ENCODE data around the gene PTPN18. TPM values are rescaled to one million over a fixed set of nuclear protein-coding genes. Genes with fewer than 3 reads are reported as not detected.
"Not testable (repeated sequence)": the region's sequence is repeated elsewhere in the genome, so short reads cannot be mapped to it uniquely, and the experiment has no call there.

Gene PTPN18
- total RNA-seq, 2 donors from 2014 or later: 61.7 to 156 TPM

DNA sequence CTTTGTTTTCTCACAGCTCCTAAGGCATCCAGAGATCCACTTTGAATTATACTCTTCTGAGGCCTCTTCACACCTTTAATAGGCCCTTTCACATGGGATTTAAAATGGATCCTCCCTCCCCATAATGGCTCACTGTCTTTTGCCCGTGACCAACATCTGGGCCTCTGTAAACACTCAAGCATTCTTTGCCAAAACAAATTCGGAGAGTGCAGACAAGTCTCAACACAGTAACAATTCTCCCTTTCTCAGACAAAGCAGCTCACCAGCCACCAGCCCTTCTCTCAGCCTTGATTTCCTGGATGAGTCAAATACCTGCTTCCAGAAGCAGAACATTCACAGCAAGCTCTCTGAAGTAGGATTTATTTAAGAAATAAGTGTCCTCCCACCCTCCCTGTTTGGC, 27.1 kb upstream of the PTPN18 start:
- Histone ChIP-seq H3K36me3 (replicated peaks in 1 of 2; ENCODE audit: insufficient read depth in 1 of 2, low read depth in 2 of 2) (no peaks in the 10 kb centered on the region), H3K4me1 (peaks cover 9% of the 10 kb centered on the region), H3K4me3 (no peak overlapping the region), H3K27ac (no peak overlapping the region), H3K9me3 (no peaks in the 10 kb centered on the region), H3K27me3 (no peaks in the 10 kb centered on the region)
- DNase-seq: no peak
- intact Hi-C loops (cut with DNase I): no loop called here
- ATAC-seq: no peak
- no peak for TF ChIP-seq POLR2A (IDR thresholded peaks at IDR 0.05)
- TF ChIP-seq, protein P1, sequence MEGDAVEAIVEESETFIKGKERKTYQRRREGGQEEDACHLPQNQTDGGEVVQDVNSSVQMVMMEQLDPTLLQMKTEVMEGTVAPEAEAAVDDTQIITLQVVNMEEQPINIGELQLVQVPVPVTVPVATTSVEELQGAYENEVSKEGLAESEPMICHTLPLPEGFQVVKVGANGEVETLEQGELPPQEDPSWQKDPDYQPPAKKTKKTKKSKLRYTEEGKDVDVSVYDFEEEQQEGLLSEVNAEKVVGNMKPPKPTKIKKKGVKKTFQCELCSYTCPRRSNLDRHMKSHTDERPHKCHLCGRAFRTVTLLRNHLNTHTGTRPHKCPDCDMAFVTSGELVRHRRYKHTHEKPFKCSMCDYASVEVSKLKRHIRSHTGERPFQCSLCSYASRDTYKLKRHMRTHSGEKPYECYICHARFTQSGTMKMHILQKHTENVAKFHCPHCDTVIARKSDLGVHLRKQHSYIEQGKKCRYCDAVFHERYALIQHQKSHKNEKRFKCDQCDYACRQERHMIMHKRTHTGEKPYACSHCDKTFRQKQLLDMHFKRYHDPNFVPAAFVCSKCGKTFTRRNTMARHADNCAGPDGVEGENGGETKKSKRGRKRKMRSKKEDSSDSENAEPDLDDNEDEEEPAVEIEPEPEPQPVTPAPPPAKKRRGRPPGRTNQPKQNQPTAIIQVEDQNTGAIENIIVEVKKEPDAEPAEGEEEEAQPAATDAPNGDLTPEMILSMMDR (IDR thresholded peaks at IDR 0.05): no peak
- 27 to 34% methylated on average over 2 of the region's 2 CpGs for WGBS, 2 donors

DNA sequence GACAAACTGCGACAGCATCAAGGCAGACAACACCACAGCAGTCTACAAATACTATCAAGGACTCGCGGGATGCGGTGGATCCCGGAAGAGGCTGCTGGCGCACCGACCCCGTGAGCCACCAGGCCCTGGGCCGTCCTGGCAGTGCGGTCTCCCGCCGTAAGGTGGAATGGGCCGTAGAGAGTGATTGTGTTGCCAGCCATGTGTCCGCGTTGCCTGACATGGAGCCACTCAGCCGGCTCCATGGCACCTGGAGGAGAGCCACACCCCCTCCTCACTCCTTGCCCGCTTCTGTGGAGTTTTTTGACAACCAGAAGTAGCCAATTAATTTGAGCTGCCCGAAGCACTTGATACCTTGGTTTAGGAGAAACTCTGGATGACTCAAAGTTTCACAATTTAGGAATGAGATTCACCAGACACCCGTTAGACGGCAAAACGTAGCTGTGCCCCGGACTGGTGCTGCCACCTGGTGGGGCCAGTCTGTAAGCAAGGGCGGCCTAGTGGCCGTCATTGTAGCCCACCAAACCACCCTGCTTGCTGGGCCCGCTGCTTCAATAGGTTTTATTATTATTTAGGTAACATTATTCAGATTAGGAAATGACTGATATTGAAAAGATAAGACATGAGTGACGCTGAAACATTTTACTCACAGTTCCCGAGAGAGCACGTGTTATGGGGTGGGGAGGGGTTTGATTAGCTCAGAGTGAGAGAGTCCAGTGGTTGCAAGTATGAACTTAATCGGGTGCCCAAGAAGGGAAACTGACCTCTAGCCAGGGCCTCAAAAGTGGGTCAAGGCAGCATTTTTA, 23.4 kb upstream of the PTPN18 start:
- peak; percentile 62 for ATAC-seq
- Histone ChIP-seq H3K27me3 (no peaks in the 10 kb centered on the region), H3K4me1 (peaks cover 18% of the 10 kb centered on the region), H3K27ac (no peak overlapping the region), H3K36me3 (replicated peaks in 1 of 2; ENCODE audit: insufficient read depth in 1 of 2, low read depth in 2 of 2) (no peaks in the 10 kb centered on the region), H3K9me3 (no peaks in the 10 kb centered on the region), H3K4me3 (no peak overlapping the region)
- TF ChIP-seq POLR2A (IDR thresholded peaks at IDR 0.05): no peak
- TF ChIP-seq, protein P1 (IDR thresholded peaks at IDR 0.05): peak; percentile 82 to 95 (median 87)
- peak; percentile 68 to 74 (median 70) for DNase-seq
- 4 to 17% methylated on average over 7 to 29 of the region's 29 CpGs for WGBS, 2 donors
- intact Hi-C loops (cut with DNase I): loop anchor here (10.0 kb wide), 1 partner anchor 398 kb away; no protein-coding TSS in a partner anchor

DNA sequence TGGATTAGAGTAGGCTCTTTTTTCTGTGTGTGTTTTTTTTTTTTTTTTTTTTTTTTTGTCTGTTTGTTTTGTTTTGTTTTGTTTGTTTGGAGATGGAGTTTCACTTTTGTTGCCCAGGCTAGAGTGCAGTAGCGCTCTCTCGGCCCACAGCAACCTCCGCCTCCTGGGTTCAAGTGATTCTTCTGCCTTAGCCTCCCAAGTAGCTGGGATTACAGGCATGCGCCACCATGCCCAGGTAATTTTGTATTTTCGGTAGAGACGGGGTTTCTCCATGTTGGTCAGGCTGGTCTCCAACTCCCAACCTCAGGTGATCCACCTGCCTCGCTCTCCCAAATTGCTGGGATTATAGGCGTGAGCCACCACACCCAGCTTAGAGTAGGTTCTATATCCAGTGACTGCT, 22.6 kb upstream of the PTPN18 start:
- not testable (repeated sequence) for H3K27ac ChIP-seq; ATAC-seq; H3K4me3 ChIP-seq; DNase-seq; H3K36me3 ChIP-seq (replicated peaks in 1 of 2; ENCODE audit: insufficient read depth in 1 of 2, low read depth in 2 of 2); H3K9me3 ChIP-seq; H3K27me3 ChIP-seq
- peaks cover 23% of the 10 kb centered on the region for H3K4me1 ChIP-seq
- 68 to 84% methylated on average over 8 of the region's 8 CpGs for WGBS, 2 donors
- intact Hi-C loops (cut with DNase I): loop anchor here (10.0 kb wide), 1 partner anchor 398 kb away; no protein-coding TSS in a partner anchor

DNA sequence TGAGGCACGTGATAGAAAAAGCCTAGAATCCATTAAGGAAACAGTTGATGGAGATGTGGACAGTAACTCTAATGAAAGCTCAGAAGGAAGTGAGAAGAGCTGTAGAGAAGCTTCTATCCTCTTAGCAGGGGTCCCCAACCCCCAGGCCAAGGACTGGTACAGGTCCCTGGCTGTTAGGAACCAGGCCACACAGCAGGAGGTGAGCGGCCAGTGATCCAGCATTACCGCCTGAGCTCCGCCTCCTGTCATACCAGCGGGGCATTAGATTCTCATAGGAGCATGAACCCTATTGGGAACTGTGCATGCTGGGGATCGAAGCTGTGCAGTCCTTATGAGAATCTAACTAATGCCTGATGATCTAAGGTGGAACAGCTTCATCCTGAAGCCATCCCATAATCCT, 21.8 kb upstream of the PTPN18 start:
- TF ChIP-seq, protein P1 (IDR thresholded peaks at IDR 0.05): no peak
- TF ChIP-seq POLR2A (IDR thresholded peaks at IDR 0.05): no peak
- Histone ChIP-seq H3K36me3 (replicated peaks in 1 of 2; ENCODE audit: insufficient read depth in 1 of 2, low read depth in 2 of 2) (peaks cover 0 to 5% of the 10 kb centered on the region in 2 donors), H3K27ac (no peak overlapping the region), H3K9me3 (no peaks in the 10 kb centered on the region), H3K4me1 (peaks cover 23% of the 10 kb centered on the region), H3K4me3 (no peak overlapping the region), H3K27me3 (no peaks in the 10 kb centered on the region)
- no peak for DNase-seq
- intact Hi-C loops (cut with DNase I): loop anchor here (10.0 kb wide), 1 partner anchor 399 kb away; no protein-coding TSS in a partner anchor
- WGBS, 2 donors: 51 to 62% methylated on average over 6 of the region's 6 CpGs
- no peak for ATAC-seq

DNA sequence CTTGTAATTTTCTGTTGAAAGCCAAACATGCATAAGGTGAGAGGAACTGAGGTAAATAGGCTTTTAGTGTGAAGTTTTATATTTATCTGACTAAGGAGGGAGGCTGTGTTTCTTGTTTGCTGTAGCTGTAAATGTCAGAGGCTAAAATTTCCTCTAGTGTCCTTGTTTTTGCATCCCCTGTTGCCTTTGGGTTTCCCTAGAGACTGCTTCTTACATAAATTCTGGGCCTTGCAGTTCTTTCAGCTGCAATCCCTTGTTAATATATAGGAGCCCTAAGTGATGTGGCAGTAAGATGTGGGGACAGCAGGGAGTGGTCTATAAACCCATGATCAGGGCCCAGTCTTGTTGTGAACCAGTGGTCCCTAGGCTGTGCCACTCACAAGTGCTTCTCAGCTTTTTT, 20.6 kb upstream of the PTPN18 start:
- no peak overlapping the region for H3K4me3 ChIP-seq
- H3K4me1 ChIP-seq: peaks cover 23% of the 10 kb centered on the region
- no peaks in the 10 kb centered on the region for H3K27me3 ChIP-seq
- TF ChIP-seq, protein P1 (IDR thresholded peaks at IDR 0.05): no peak
- no peak for TF ChIP-seq POLR2A (IDR thresholded peaks at IDR 0.05)
- no peak for ATAC-seq
- no peak for DNase-seq
- no peak overlapping the region for H3K27ac ChIP-seq
- H3K9me3 ChIP-seq: no peaks in the 10 kb centered on the region
- peaks cover 0 to 5% of the 10 kb centered on the region in 2 donors for H3K36me3 ChIP-seq (replicated peaks in 1 of 2; ENCODE audit: insufficient read depth in 1 of 2, low read depth in 2 of 2)
- intact Hi-C loops (cut with DNase I): loop anchor here (10.0 kb wide), 1 partner anchor 400 kb away; no protein-coding TSS in a partner anchor
